PC-9 (cell line): ENCODE measurements around the gene SETD1B. TPM values are rescaled to one million over a fixed set of nuclear protein-coding genes. Genes with fewer than 3 reads are reported as not detected.

ENCODE experiments used
- BruUV-seq: library from RNA; stranded (reverse); fragments of 400-500 nt; replicated peaks from 2 replicates; lab custom pipeline; 2021; lab: Mats Ljungman, UMichigan
- CTCF ChIA-PET: fragments of 300-600 bp; sonication (Branson Sonifier 250); formaldehyde crosslinking; loops from one replicate; lab custom pipeline; 2022; ENCODE audit warnings: antibody characterized with exemption; lab: Charles Lee
- POLR2A ChIA-PET: fragments of 300-600 bp; sonication (Branson Sonifier 250); formaldehyde crosslinking; loops from one replicate; lab custom pipeline; 2022; ENCODE audit warnings: antibody characterized with exemption; ENCODE audit not compliant: unreplicated experiment; lab: Charles Lee
- DNase-seq, 2 experiments: peaks; one replicate each; pipeline versions ENCODE4 v3.0.0 to v3.0.0-alpha.2; 2015 to 2022; ENCODE audit warnings: mixed read lengths in 1 of 2
- H2AFZ ChIP-seq: fragments of 200-600 bp; sonication (generic); 2 replicates; pipeline ENCODE4 v1.8.1; 2017; ENCODE audit warnings: antibody characterized with exemption
- H3F3A ChIP-seq: fragments of 200-600 bp; sonication (generic); 2 replicates; pipeline ENCODE4 v1.8.1; 2017; ENCODE audit warnings: antibody characterized with exemption, mild to moderate bottlenecking, low read depth; ENCODE audit not compliant: insufficient read depth
- H3K27ac ChIP-seq: fragments of 200-600 bp; sonication (generic); 2 replicates; pipeline ENCODE4 v1.6.1; 2016; ENCODE audit warnings: mixed run types
- H3K27me3 ChIP-seq: fragments of 200-600 bp; sonication (generic); 2 replicates; pipeline ENCODE4 v1.6.1; 2016; ENCODE audit warnings: low read depth, mixed run types; ENCODE audit not compliant: insufficient read depth
- H3K36me3 ChIP-seq: fragments of 200-600 bp; sonication (generic); 2 replicates; pipeline ENCODE4 v1.6.1; 2016; ENCODE audit warnings: low read depth, mixed run types
- H3K4me1 ChIP-seq: fragments of 200-600 bp; sonication (generic); replicated peaks from 2 replicates; pipeline ENCODE4 v1.6.1; 2016; ENCODE audit warnings: mixed run types; ENCODE audit not compliant: insufficient read depth
- H3K4me2 ChIP-seq: fragments of 200-600 bp; sonication (generic); 2 replicates; pipeline ENCODE4 v1.6.1; 2017; ENCODE audit warnings: mixed run types
- H3K4me3 ChIP-seq: fragments of 200-600 bp; sonication (generic); 2 replicates; pipeline ENCODE4 v1.6.1; 2016; ENCODE audit warnings: mixed run types
- H3K79me2 ChIP-seq: fragments of 200-600 bp; sonication (generic); 2 replicates; pipeline ENCODE4 v1.6.1; 2017; ENCODE audit warnings: low read depth, mixed run types
- H3K9me2 ChIP-seq: fragments of 200-600 bp; sonication (generic); 2 replicates; pipeline ENCODE4 v1.8.1; 2017; ENCODE audit warnings: mild to moderate bottlenecking; ENCODE audit not compliant: insufficient read depth
- H3K9me3 ChIP-seq: fragments of 200-600 bp; sonication (generic); 2 replicates; pipeline ENCODE4 v1.8.1; 2016; ENCODE audit warnings: low read depth; ENCODE audit not compliant: insufficient read depth
- H4K20me1 ChIP-seq: fragments of 200-600 bp; sonication (generic); 2 replicates; pipeline ENCODE4 v1.8.1; 2017; ENCODE audit not compliant: insufficient read depth
- CTCF ChIP-seq: fragments of 200-600 bp; sonication (generic); conservative IDR thresholded peaks from 2 replicates; pipeline ENCODE4 v1.6.1; 2017; ENCODE audit warnings: mixed run types, antibody characterized with exemption, mild to moderate bottlenecking, moderate library complexity
- EZH2 ChIP-seq: fragments of 200-600 bp; sonication (generic); IDR thresholded peaks from 2 replicates; pipeline ENCODE4 v1.8.0; 2017; ENCODE audit warnings: antibody characterized with exemption, low read depth
- intact Hi-C: fragments of 100-400 bp; cut with micrococcal nuclease; formaldehyde crosslinking; loops from one replicate; pipeline ENCODE4 v1.10.0; 2022; ENCODE audit not compliant: unreplicated experiment
- total RNA-seq: library from RNA; stranded (reverse); gene quantifications from 2 replicates; pipeline ENCODE4 v1.2.3, GENCODE V29; 2021

SETD1B gene
- total RNA-seq, 1 experiment from 2014 or later, result 22.6 TPM

- no peak overlapping the region for H2AFZ ChIP-seq
- TF ChIP-seq EZH2 (no peak), CTCF (no peak)
- BruUV-seq, result no TSS peak
- POLR2A ChIA-PET, result no interaction called here
- CTCF ChIA-PET, result no interaction called here
- H3K4me1 ChIP-seq, result peaks cover 27% of the 10 kb centered on the region
- H3F3A ChIP-seq, result peaks cover 13% of the 10 kb centered on the region; the same call in 1 of the 2 replicates
- no peaks in the 10 kb centered on the region for H3K9me2 ChIP-seq
- H3K36me3 ChIP-seq, result no peaks in the 10 kb centered on the region
- H3K27me3 ChIP-seq, result no peaks in the 10 kb centered on the region
- H4K20me1 ChIP-seq, result peaks cover 40% of the 10 kb centered on the region
- no peak for DNase-seq
- H3K27ac ChIP-seq, result no peak overlapping the region
- no peak overlapping the region for H3K4me3 ChIP-seq
- H3K9me3 ChIP-seq, result no peaks in the 10 kb centered on the region
- intact Hi-C loops, result no loop called here
- H3K4me2 ChIP-seq, result no peak overlapping the region
- peaks cover 65% of the 10 kb centered on the region for H3K79me2 ChIP-seq
These were observed 5.9 kb downstream of the SETD1B start for GRCh38 chr12:121809712-121810116.

- ChIA-PET CTCF (interaction anchor here (0.7 to 2.3 kb wide), 2 partner anchors 15 to 415 kb away, joined by 10 to 48 read pairs; no protein-coding TSS in a partner anchor), POLR2A (interaction anchor here (0.7 kb wide), 1 partner anchor 29 kb away, joined by 3 read pairs; no protein-coding TSS in a partner anchor)
- no peak overlapping the region for H3K4me3 ChIP-seq
- intact Hi-C loops, result no loop called here
- no peak for DNase-seq
- no peak overlapping the region for H3K27ac ChIP-seq
- H3K36me3 ChIP-seq, result 0 out of 2 replicates have a peak, but pooled peaks cover 4% of the 10 kb centered on the region
- H3K4me2 ChIP-seq, result peak overlapping the region; percentile 92
- no peak overlapping the region for H2AFZ ChIP-seq
- peaks cover 27% of the 10 kb centered on the region for H3K4me1 ChIP-seq
- TF ChIP-seq CTCF (no peak), EZH2 (no peak)
- no peaks in the 10 kb centered on the region for H3K9me2 ChIP-seq
- no peaks in the 10 kb centered on the region for H3K27me3 ChIP-seq
- H3F3A ChIP-seq, result peaks cover 13% of the 10 kb centered on the region; the same call in 1 of the 2 replicates
- no TSS peak for BruUV-seq
- H3K79me2 ChIP-seq, result peaks cover 58% of the 10 kb centered on the region
- H4K20me1 ChIP-seq, result peaks cover 43% of the 10 kb centered on the region
- H3K9me3 ChIP-seq, result no peaks in the 10 kb centered on the region
These were observed 6.5 kb downstream of the SETD1B start for GRCh38 chr12:121810234-121810817.

- POLR2A ChIA-PET, result interaction anchor here (0.7 kb wide), 1 partner anchor 30 kb away, joined by 3 read pairs; no protein-coding TSS in a partner anchor
- Histone ChIP-seq H3K4me3 (peak overlapping the region; percentile 65; the same call in 1 of the 2 replicates), H3K36me3 (0 out of 2 replicates have a peak, but pooled peaks cover 7% of the 10 kb centered on the region), H3K27me3 (no peaks in the 10 kb centered on the region), H3K4me1 (peaks cover 23% of the 10 kb centered on the region), H3K9me2 (no peaks in the 10 kb centered on the region), H4K20me1 (peaks cover 43% of the 10 kb centered on the region), H2AFZ (no peak overlapping the region), H3K4me2 (peak overlapping the region; percentile 92), H3K27ac (no peak overlapping the region), H3F3A (peaks cover 13% of the 10 kb centered on the region; the same call in 1 of the 2 replicates), H3K9me3 (no peaks in the 10 kb centered on the region), H3K79me2 (peaks cover 53% of the 10 kb centered on the region)
- CTCF ChIA-PET, result interaction anchor here (0.6 to 2.3 kb wide), 3 partner anchors 15 to 414 kb away, joined by 5 to 48 read pairs (median 10); no protein-coding TSS in a partner anchor
- no peak for DNase-seq
- TF ChIP-seq CTCF (no peak), EZH2 (no peak)
- intact Hi-C loops, result no loop called here
- no TSS peak for BruUV-seq
These were observed 7.1 kb downstream of the SETD1B start for GRCh38 chr12:121810833-121811433.
